GM12878 (cell line): ENCODE measurements around the gene COL27A1. TPM values are rescaled to one million over a fixed set of nuclear protein-coding genes. Genes with fewer than 3 reads are reported as not detected.

Source experiments
- ATAC-seq: fragments of 200-7000 bp; cut with Tn5 transposase; 3 replicates; pipeline ENCODE4 v1.9.1; 2020; ENCODE audit warnings: mild to moderate bottlenecking, moderate library complexity
- BruUV-seq: library from RNA; stranded (reverse); fragments of 400-500 nt; replicated peaks from 2 replicates; lab custom pipeline; 2021; lab: Mats Ljungman, UMichigan
- CTCF ChIA-PET: fragments of 300-600 bp; sonication (Branson Sonifier 250); formaldehyde crosslinking; extraction: SDS; loops from one replicate; lab custom pipeline; 2021; ENCODE audit warnings: inconsistent platforms; lab: Yijun Ruan, JAX
- POLR2A ChIA-PET: fragments of 350-600 bp; formaldehyde crosslinking; extraction: SDS; loops from one replicate; lab custom pipeline; 2021; ENCODE audit warnings: inconsistent platforms; lab: Charles Lee
- RAD21 ChIA-PET: fragments of 300-600 bp; sonication (Branson Sonifier 250); formaldehyde crosslinking; loops from one replicate; lab custom pipeline; 2023; ENCODE audit warnings: antibody characterized with exemption; ENCODE audit not compliant: unreplicated experiment; lab: Charles Lee
- SMC1A ChIA-PET: fragments of 300-600 bp; sonication (Branson Sonifier 250); formaldehyde crosslinking; loops from one replicate; lab custom pipeline; 2023; ENCODE audit not compliant: unreplicated experiment, uncharacterized antibody; lab: Charles Lee
- DNase-seq: peaks from one replicate; pipeline ENCODE4 v3.0.0-alpha.2; 2011; ENCODE audit warnings: low read depth, low spot score
- FAIRE-seq: peaks from 3 replicates; lab custom pipeline; 2011; peaks lifted over from hg19 to GRCh38; lab: Jason Lieb, UNC
- H2AFZ ChIP-seq: 2 replicates; pipeline ENCODE4 v1.6.0; 2011; ENCODE audit warnings: low read depth, low read length, control low read depth; ENCODE audit not compliant: control insufficient read depth
- H3K27ac ChIP-seq: 2 replicates; pipeline ENCODE4 v1.5.1; 2011; ENCODE audit warnings: control low read depth; ENCODE audit not compliant: control insufficient read depth, insufficient read depth
- H3K27me3 ChIP-seq, 2 experiments: replicated peaks in 1 of 2; 2 replicates each; pipeline versions ENCODE4 v1.6.0 to v1.6.1; 2011; ENCODE audit warnings: low read length in 1 of 2; ENCODE audit not compliant: control insufficient read depth in 2 of 2, insufficient read depth in 2 of 2
- H3K36me3 ChIP-seq, 2 experiments: 2 replicates each; pipeline ENCODE4 v1.5.1; 2011; ENCODE audit warnings: low read length in 1 of 2; ENCODE audit not compliant: control insufficient read depth in 2 of 2, insufficient read depth in 2 of 2
- H3K4me1 ChIP-seq: 2 replicates; pipeline ENCODE4 v1.6.1; 2011; ENCODE audit warnings: mild to moderate bottlenecking, low read length, moderate library complexity, mixed read lengths; ENCODE audit not compliant: control insufficient read depth, insufficient read depth
- H3K4me2 ChIP-seq: 2 replicates; pipeline ENCODE4 v1.6.0; 2011; ENCODE audit warnings: control low read depth; ENCODE audit not compliant: control insufficient read depth, insufficient read depth
- H3K4me3 ChIP-seq: fragments of 200-600 bp; sonication (generic); 2 replicates; pipeline ENCODE4 v1.5.1; 2016
- H3K79me2 ChIP-seq: 2 replicates; pipeline ENCODE4 v1.6.0; 2011; ENCODE audit warnings: low read length; ENCODE audit not compliant: control insufficient read depth, insufficient read depth
- H3K9ac ChIP-seq: 2 replicates; pipeline ENCODE4 v1.8.0; 2011; ENCODE audit warnings: low read length, control low read depth, mixed read lengths; ENCODE audit not compliant: control insufficient read depth, insufficient read depth
- H3K9me3 ChIP-seq: replicated peaks from 3 replicates; pipeline ENCODE4 v1.5.1; 2011; ENCODE audit warnings: mild to moderate bottlenecking, low read length; ENCODE audit not compliant: control insufficient read depth, insufficient read depth
- H4K20me1 ChIP-seq: 2 replicates; pipeline ENCODE4 v1.6.0; 2011; ENCODE audit not compliant: control insufficient read depth, insufficient read depth
- ASH2L ChIP-seq: fragments of 300-600, 200-600 bp; sonication (generic); IDR thresholded peaks from 2 replicates; pipeline ENCODE4 v1.6.1; 2017; ENCODE audit warnings: low read depth, mild to moderate bottlenecking, borderline replicate concordance
- BCL11A ChIP-seq: IDR thresholded peaks from 2 replicates; pipeline ENCODE4 v1.6.1; 2011; ENCODE audit warnings: low read depth, low read length
- CREB1 ChIP-seq: IDR thresholded peaks from 2 replicates; pipeline ENCODE4 v1.6.1; 2012; ENCODE audit warnings: low read depth, mild to moderate bottlenecking, inconsistent platforms
- EGR1 ChIP-seq, 2 experiments: IDR thresholded peaks; 1 replicate in 1 of 2; 2 replicates in 1 of 2; pipeline ENCODE4 v1.6.1; 2011 to 2012; ENCODE audit warnings: low read depth in 2 of 2, low read length in 2 of 2, borderline replicate concordance in 1 of 2, mild to moderate bottlenecking in 1 of 2, moderate library complexity in 1 of 2
- HDGF ChIP-seq: fragments of 450-650 bp; IDR thresholded peaks from 2 replicates; pipeline ENCODE4 v1.6.1; 2016; ENCODE audit warnings: antibody characterized with exemption
- JUNB ChIP-seq: IDR thresholded peaks from 2 replicates; pipeline ENCODE4 v1.6.1; 2016; ENCODE audit warnings: antibody characterized with exemption, mild to moderate bottlenecking
- RBBP5 ChIP-seq: fragments of 200-600 bp; sonication (generic); conservative IDR thresholded peaks from 2 replicates; pipeline ENCODE4 v1.6.1; 2016
- SRF ChIP-seq, 2 experiments: IDR thresholded peaks; 2 replicates each; pipeline ENCODE4 v1.6.1; 2011; ENCODE audit warnings: low read depth in 2 of 2, low read length in 2 of 2, mild to moderate bottlenecking in 1 of 2, moderate library complexity in 1 of 2
- USF2 ChIP-seq: IDR thresholded peaks from 2 replicates; pipeline ENCODE4 v1.6.1; 2011; ENCODE audit warnings: low read depth, low read length, improper control_type of control experiment, borderline replicate concordance
- WGBS: methylation state at CpG from one replicate; pipeline ENCODE4 v1.1.6; 2016; ENCODE audit warnings: low lambda C conversion rate; ENCODE audit not compliant: insufficient replicate concordance, insufficient coverage; ENCODE audit errors: missing lambda C conversion rate; 5-methylcytosine and 5-hydroxymethylcytosine counted together
- in situ Hi-C: fragments of 300-500 bp; cut with MboI; formaldehyde crosslinking; loops from 9 replicates; pipeline ENCODE4 v1.14.3; 2018; ENCODE audit warnings: mixed read lengths
- intact Hi-C: fragments of 100-400 bp; cut with micrococcal nuclease; formaldehyde crosslinking; loops from one replicate; pipeline ENCODE4 v1.14.2; 2022; ENCODE audit not compliant: unreplicated experiment
- polyA plus RNA-seq, 11 experiments: library from polyadenylated mRNA; depleted of rRNA in 4 of 11; unstranded in 6 of 11; stranded (reverse) in 5 of 11; fragments of >200 nt; fragmentation: Nextera tagmentation in 4 of 11; fragmentation: Illumina TruSeq in 1 of 11; extraction: Ambion mirVana in 4 of 11; extraction: Trizol in 1 of 11; gene quantifications; 1 replicate in 1 of 11; 2 replicates in 10 of 11; pipeline versions ENCODE4 v1.2.1 to v1.2.3, GENCODE V29; 2011 to 2016; ENCODE audit warnings: inconsistent platforms in 2 of 11, missing spikeins in 2 of 11, low read depth in 1 of 11
- total RNA-seq, 4 experiments: library from RNA; depleted of rRNA in 3 of 4; stranded (reverse); fragments of >200 nt in 3 of 4; fragmentation: Illumina TruSeq in 1 of 4; extraction: Trizol in 1 of 4; gene quantifications; 2 replicates each; pipeline versions ENCODE4 v1.2.1 to v1.2.3, GENCODE V29; 2013 to 2021
- TF ChIP-seq, protein P1 (sequence below): fragments of 450-650 bp; IDR thresholded peaks from 2 replicates; pipeline ENCODE4 v1.6.1; 2017; ENCODE audit warnings: low read depth, mild to moderate bottlenecking, moderate library complexity
- TF ChIP-seq, protein P2 (sequence below): IDR thresholded peaks from 2 replicates; pipeline ENCODE4 v1.6.1; 2012; ENCODE audit warnings: mild to moderate bottlenecking, low read depth, low read length
- TF ChIP-seq, protein P3 (sequence below): IDR thresholded peaks from 2 replicates; pipeline ENCODE4 v1.6.1; 2012; ENCODE audit warnings: low read depth, low read length, improper control_type of control experiment
- TF ChIP-seq, protein P4 (sequence below): IDR thresholded peaks from 2 replicates; pipeline ENCODE4 v1.6.1; 2012; ENCODE audit warnings: low read depth, low read length, improper control_type of control experiment
- TF ChIP-seq, protein P5 (sequence below): IDR thresholded peaks from 2 replicates; pipeline ENCODE4 v1.6.1; 2012; ENCODE audit warnings: low read length, inconsistent platforms

Gene COL27A1
- total and polyA plus RNA-seq, 10 of the 15 experiments (the other 5 are each of a cell fraction or from before 2014, with no cell fraction given): 0.10 TPM; not detected in 9

DNA sequence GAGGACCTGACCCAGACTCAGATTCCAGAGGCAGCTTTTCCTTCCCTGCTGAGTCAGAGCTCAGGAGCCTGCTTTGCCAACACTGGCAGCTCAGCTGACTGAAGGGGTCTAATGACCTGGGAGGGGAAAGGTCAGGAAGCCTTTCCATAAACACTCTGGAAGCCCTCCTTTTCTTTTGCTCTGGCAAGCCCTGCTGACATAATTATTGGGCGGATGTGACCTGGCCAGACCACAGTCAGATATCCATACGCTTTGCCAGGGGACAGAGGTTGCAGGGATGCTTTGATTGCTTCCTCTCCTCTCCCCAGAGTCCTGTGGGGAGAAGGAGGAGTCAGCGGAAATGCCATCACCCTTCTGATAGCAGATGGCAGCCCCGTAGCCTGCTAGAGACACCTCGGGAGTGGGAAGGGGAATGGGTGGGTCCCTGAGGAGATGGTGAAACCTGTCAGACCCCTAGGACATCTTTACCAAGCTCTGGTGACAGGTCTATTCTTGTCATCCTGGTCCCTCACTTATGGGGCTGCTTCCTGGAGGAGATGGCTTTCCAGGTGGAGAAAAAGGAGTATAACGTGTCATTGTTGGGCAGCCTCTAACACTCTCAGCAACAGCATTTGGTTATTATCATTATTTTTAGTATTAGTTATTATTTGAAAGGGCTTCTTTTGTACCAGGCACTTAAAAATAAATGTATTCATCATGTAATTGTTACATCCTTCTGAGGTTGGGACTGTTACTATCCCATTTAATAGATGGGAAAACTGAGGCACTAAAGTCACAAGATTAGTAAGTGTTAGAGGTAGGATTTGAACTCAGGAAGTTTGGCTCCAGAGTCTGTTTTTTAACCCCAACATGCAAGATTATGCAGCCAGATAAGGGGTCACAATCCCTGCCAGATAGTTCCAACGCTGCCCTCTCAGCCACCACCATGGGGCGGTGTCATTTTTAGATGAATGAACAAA, 11.6 kb downstream of the COL27A1 start:
- 34% methylated on average over 8 of the region's 8 CpGs for WGBS
- CTCF ChIA-PET: no interaction called here
- POLR2A ChIA-PET: no interaction called here
- Histone ChIP-seq H3K4me3 (no peak overlapping the region), H3K9me3 (no peaks in the 10 kb centered on the region), H2AFZ (no peak overlapping the region), H3K9ac (no peak overlapping the region), H3K4me2 (no peak overlapping the region), H3K79me2 (no peaks in the 10 kb centered on the region), H3K4me1 (no peaks in the 10 kb centered on the region), H3K27me3 (peaks cover 0 to 4% of the 10 kb centered on the region in 2 experiments; a peak in 3 of 4 replicates), H3K36me3 (no peaks in the 10 kb centered on the region), H3K27ac (no peak overlapping the region), H4K20me1 (no peaks in the 10 kb centered on the region)
- DNase-seq (no peak), ATAC-seq (no peak), FAIRE-seq (no peak)
- RAD21 ChIA-PET: no interaction called here
- in situ Hi-C loops: no loop called here
- SMC1A ChIA-PET: no interaction called here
- no TSS peak for BruUV-seq
- intact Hi-C loops: no loop called here
- TF ChIP-seq, protein P1, sequence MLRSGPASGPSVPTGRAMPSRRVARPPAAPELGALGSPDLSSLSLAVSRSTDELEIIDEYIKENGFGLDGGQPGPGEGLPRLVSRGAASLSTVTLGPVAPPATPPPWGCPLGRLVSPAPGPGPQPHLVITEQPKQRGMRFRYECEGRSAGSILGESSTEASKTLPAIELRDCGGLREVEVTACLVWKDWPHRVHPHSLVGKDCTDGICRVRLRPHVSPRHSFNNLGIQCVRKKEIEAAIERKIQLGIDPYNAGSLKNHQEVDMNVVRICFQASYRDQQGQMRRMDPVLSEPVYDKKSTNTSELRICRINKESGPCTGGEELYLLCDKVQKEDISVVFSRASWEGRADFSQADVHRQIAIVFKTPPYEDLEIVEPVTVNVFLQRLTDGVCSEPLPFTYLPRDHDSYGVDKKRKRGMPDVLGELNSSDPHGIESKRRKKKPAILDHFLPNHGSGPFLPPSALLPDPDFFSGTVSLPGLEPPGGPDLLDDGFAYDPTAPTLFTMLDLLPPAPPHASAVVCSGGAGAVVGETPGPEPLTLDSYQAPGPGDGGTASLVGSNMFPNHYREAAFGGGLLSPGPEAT: no peak
- TF ChIP-seq RBBP5 (no peak), BCL11A (no peak), ASH2L (no peak), CREB1 (no peak), HDGF (no peak), SRF (IDR thresholded peaks at IDR 0.05; ENCODE audit: low read depth in 2 of 2, low read length in 2 of 2) (no peak), EGR1 (IDR thresholded peaks at IDR 0.05; ENCODE audit: borderline replicate concordance in 1 of 2, low read depth in 2 of 2, low read length in 2 of 2) (no peak), USF2 (no peak), JUNB (no peak)
- TF ChIP-seq, protein P2, sequence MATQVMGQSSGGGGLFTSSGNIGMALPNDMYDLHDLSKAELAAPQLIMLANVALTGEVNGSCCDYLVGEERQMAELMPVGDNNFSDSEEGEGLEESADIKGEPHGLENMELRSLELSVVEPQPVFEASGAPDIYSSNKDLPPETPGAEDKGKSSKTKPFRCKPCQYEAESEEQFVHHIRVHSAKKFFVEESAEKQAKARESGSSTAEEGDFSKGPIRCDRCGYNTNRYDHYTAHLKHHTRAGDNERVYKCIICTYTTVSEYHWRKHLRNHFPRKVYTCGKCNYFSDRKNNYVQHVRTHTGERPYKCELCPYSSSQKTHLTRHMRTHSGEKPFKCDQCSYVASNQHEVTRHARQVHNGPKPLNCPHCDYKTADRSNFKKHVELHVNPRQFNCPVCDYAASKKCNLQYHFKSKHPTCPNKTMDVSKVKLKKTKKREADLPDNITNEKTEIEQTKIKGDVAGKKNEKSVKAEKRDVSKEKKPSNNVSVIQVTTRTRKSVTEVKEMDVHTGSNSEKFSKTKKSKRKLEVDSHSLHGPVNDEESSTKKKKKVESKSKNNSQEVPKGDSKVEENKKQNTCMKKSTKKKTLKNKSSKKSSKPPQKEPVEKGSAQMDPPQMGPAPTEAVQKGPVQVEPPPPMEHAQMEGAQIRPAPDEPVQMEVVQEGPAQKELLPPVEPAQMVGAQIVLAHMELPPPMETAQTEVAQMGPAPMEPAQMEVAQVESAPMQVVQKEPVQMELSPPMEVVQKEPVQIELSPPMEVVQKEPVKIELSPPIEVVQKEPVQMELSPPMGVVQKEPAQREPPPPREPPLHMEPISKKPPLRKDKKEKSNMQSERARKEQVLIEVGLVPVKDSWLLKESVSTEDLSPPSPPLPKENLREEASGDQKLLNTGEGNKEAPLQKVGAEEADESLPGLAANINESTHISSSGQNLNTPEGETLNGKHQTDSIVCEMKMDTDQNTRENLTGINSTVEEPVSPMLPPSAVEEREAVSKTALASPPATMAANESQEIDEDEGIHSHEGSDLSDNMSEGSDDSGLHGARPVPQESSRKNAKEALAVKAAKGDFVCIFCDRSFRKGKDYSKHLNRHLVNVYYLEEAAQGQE: no peak
- TF ChIP-seq, protein P3, sequence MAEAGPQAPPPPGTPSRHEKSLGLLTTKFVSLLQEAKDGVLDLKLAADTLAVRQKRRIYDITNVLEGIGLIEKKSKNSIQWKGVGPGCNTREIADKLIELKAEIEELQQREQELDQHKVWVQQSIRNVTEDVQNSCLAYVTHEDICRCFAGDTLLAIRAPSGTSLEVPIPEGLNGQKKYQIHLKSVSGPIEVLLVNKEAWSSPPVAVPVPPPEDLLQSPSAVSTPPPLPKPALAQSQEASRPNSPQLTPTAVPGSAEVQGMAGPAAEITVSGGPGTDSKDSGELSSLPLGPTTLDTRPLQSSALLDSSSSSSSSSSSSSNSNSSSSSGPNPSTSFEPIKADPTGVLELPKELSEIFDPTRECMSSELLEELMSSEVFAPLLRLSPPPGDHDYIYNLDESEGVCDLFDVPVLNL: no peak
- TF ChIP-seq, protein P4, sequence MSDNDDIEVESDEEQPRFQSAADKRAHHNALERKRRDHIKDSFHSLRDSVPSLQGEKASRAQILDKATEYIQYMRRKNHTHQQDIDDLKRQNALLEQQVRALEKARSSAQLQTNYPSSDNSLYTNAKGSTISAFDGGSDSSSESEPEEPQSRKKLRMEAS: no peak
- TF ChIP-seq, protein P5, sequence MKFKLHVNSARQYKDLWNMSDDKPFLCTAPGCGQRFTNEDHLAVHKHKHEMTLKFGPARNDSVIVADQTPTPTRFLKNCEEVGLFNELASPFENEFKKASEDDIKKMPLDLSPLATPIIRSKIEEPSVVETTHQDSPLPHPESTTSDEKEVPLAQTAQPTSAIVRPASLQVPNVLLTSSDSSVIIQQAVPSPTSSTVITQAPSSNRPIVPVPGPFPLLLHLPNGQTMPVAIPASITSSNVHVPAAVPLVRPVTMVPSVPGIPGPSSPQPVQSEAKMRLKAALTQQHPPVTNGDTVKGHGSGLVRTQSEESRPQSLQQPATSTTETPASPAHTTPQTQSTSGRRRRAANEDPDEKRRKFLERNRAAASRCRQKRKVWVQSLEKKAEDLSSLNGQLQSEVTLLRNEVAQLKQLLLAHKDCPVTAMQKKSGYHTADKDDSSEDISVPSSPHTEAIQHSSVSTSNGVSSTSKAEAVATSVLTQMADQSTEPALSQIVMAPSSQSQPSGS: no peak
